Measurements from ENCODE around the gene PPY.

DNA sequence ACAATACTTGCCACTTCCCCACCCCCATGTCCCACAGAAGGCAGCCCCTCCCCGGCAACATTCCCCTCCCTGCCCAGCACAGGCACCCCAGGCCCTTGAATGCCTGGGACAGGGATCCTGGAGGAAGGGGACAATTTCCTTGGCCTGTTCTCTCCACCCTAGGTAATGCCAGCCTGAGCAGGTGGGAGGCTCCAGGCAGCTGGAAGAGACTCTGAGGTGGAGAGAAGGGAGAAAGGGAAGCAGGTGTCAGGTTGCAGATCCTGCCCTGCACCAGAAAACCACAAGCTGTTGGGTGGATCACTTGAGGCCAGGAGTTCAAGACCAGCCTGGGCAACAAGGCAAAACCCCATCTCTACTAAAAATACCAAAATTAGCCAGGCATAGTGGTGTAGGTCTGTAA, 43.8 kb downstream of the PPY start:
- TF ChIP-seq, protein P1, sequence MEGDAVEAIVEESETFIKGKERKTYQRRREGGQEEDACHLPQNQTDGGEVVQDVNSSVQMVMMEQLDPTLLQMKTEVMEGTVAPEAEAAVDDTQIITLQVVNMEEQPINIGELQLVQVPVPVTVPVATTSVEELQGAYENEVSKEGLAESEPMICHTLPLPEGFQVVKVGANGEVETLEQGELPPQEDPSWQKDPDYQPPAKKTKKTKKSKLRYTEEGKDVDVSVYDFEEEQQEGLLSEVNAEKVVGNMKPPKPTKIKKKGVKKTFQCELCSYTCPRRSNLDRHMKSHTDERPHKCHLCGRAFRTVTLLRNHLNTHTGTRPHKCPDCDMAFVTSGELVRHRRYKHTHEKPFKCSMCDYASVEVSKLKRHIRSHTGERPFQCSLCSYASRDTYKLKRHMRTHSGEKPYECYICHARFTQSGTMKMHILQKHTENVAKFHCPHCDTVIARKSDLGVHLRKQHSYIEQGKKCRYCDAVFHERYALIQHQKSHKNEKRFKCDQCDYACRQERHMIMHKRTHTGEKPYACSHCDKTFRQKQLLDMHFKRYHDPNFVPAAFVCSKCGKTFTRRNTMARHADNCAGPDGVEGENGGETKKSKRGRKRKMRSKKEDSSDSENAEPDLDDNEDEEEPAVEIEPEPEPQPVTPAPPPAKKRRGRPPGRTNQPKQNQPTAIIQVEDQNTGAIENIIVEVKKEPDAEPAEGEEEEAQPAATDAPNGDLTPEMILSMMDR (conservative IDR thresholded peaks at IDR 0.05; ENCODE audit: low read length) = no peak
- no peak for TF ChIP-seq EZH2phosphoT487 (IDR thresholded peaks at IDR 0.05; ENCODE audit: borderline replicate concordance)
